GM12878 (cell line): ENCODE results near the gene IL22.

Source experiments
- CREB1 ChIP-seq: IDR thresholded peaks from 2 replicates; pipeline ENCODE4 v1.6.1; 2012; ENCODE audit warnings: low read depth, mild to moderate bottlenecking, inconsistent platforms
- CTCF ChIP-seq, 3 experiments: IDR thresholded peaks in 2 of 3; conservative IDR thresholded peaks in 1 of 3; 2 replicates each; pipeline ENCODE4 v1.5.1; 2011; ENCODE audit warnings: low read depth in 3 of 3, low read length in 3 of 3, mild to moderate bottlenecking in 3 of 3, control low read depth in 2 of 3, moderate library complexity in 2 of 3, inconsistent platforms in 1 of 3, mixed read lengths in 1 of 3; ENCODE audit not compliant: control insufficient read depth in 2 of 3, insufficient read depth in 1 of 3; ENCODE audit errors: extremely low read depth in 1 of 3
- NR2C1 ChIP-seq: fragments of 450-650 bp; IDR thresholded peaks from 2 replicates; pipeline ENCODE4 v1.6.1; 2017; ENCODE audit warnings: antibody characterized with exemption, mild to moderate bottlenecking, moderate library complexity
- POLR2A ChIP-seq: IDR thresholded peaks from 2 replicates; pipeline ENCODE4 v1.6.1; 2011; ENCODE audit warnings: low read depth, mild to moderate bottlenecking, low read length
- ZBED1 ChIP-seq: IDR thresholded peaks from 2 replicates; pipeline ENCODE4 v1.6.1; 2016; ENCODE audit warnings: borderline replicate concordance
- TF ChIP-seq, protein P1 (sequence below): IDR thresholded peaks from 2 replicates; pipeline ENCODE4 v1.6.1; 2011; ENCODE audit warnings: low read depth, low read length, improper control_type of control experiment, borderline replicate concordance

DNA sequence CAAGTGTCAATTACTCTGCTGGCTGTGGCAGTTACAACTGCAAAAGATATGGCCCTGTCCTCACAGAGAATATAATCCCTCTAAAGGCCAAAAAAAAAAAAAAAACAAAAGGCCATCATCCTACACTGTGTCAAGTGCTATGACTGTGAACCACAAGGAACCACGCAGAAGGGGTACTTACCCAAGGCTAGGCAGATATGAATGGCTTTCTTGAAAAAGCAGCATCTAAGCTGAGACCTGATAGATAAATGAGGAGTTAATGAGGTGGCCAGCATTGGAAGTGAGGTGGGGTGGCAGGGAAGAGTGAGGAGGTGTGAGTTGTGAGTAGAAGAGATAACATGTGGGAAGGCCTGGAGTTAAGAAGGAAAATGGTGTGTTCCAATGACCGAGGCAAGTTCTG lies 16.4 kb upstream of the IL22 start:
- TF ChIP-seq CTCF (IDR thresholded peaks at IDR 0.05 in 2 of 3, conservative IDR thresholded peaks at IDR 0.05 in 1 of 3; ENCODE audit: control insufficient read depth in 2 of 3, extremely low read depth in 1 of 3, insufficient read depth in 1 of 3, low read depth in 3 of 3, low read length in 3 of 3) (no peak), CREB1 (no peak), POLR2A (no peak), ZBED1 (no peak), NR2C1 (no peak)
- TF ChIP-seq, protein P1, sequence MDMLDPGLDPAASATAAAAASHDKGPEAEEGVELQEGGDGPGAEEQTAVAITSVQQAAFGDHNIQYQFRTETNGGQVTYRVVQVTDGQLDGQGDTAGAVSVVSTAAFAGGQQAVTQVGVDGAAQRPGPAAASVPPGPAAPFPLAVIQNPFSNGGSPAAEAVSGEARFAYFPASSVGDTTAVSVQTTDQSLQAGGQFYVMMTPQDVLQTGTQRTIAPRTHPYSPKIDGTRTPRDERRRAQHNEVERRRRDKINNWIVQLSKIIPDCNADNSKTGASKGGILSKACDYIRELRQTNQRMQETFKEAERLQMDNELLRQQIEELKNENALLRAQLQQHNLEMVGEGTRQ, result no peak
